HG03135 (cell line): Measurements from ENCODE around the gene TRMT2A.

Source experiments
- ATAC-seq: cut with Tn5 transposase; IDR thresholded peaks from one replicate; pipeline ENCODE4 v1.9.1; 2021; ENCODE audit warnings: mild to moderate bottlenecking, moderate library complexity; ENCODE audit not compliant: unreplicated experiment

The TRMT2A gene

DNA sequence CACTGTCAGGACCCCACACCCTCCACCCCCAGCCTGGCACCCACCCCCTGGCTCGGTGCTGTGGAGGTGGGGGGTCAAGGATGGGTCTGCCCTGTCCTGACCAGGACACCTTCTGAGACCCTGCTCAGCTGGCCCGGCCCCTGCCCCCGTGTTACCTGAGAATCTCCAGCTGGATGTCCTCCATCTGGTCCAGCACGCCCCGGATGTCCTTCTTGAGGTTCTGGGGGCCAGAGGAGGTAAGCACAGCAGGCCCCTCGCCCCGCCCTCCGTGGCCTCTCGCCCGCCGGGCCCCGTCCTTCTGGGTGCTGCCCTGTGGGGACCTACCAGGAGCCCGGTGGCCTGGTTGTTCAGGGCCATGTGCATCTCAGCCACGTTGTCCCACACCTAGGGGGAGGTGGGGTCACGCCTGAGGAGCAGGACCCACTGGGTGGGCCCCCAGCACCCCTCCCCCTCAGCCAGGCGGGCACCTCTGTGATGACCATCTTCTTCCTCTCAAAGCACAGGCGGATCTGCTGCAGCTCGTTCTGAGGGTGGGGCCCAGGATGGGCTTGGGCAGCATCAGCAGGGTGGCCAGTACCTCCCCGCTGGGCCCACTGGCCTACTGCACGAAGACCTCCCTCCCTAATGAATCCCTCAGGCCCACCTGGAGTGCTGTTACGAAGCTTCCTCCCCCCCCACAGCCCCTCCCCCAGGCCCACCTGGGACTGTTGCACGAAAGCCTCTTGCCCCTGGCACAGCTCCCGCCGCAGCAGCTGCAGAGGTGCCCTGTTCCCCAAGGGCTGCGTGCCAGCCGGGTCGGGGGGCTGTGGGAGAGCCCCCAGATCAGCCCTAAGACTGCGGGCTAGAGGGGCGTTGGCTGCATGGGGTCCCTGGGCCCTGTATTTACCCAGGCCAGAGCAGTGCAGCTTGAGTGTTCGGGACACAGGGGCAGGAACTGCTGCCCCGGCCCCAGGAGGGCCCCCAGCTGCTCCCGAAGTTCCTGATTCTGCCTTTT lies 32.5 kb upstream of the TRMT2A start:
- no peak for ATAC-seq

DNA sequence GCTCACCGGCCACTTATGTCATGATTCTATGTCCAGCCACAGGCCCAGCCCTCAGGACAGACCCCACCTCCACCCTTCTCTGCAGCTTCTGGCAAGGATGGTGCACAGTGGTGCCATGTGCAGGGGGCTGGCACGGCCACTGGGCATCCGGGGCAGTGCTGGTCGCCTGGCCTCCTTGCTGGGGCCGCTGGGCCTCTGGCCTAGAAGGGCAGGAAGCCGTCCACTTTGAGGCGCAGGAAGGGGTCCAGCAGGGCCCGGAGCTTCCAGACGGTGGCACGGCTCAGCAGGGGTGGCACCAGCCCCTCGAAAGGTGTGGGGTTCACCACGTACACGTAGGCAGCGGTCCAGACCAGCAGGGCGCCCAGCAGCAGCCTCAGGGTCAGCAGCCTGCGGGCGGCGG lies 31.4 kb upstream of the TRMT2A start:
- ATAC-seq: no peak

DNA sequence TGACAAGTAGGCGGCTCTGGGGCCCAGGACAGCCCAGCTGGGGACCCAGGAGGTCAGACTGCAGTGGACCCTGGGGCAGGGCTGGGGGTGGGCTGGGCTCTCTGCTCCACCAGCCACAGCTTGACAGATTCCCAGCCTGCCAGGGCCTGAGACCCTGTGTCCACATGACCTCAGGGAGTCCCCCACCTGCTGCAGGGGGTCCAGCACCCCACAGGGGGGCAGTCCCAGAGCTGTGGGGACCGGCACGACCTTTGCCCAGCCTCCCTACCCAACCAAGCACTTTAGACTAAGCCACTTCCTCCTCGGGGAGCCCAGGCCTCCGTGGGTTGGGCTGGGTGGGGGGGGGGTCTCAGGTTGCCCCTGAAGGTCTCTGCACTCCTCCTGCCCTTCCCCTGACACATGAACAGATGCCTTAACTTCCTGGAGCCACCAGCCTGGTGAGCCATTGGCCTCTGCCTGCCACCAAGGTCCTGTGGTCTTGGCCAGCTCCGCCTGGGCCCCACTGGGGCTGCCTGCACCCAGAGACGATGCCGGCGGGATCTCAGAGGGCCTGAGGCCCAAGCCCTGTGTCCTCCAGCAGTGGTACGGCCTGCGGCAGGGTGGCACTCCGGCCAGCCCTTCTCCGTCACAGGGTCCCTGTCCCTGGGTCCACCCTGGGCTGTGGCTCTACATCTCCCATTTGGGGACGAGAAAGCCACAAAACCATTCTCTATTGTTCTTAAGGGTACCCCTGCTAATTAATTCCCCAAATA lies 30.4 kb upstream of the TRMT2A start:
- no peak for ATAC-seq

DNA sequence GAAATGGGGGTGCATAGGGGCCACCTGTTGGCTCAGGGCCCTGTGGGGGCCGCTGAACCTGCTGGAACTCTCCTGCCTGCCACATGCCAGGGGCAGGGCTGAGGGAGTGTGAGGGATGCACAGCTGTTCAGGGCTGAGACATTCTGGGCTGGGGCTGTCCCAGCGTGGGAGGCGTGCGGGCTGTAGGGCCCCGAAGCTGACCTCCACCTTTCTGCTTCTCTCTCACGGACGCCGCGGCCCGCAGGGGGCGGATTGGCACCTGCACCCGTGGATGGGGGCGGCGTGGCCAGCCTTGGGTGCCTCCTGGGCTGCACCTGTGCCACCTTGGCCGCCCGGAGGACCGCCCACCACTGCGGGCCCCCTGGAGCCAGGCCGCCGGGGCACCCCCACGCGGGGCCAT lies 29.8 kb upstream of the TRMT2A start:
- no peak for ATAC-seq

DNA sequence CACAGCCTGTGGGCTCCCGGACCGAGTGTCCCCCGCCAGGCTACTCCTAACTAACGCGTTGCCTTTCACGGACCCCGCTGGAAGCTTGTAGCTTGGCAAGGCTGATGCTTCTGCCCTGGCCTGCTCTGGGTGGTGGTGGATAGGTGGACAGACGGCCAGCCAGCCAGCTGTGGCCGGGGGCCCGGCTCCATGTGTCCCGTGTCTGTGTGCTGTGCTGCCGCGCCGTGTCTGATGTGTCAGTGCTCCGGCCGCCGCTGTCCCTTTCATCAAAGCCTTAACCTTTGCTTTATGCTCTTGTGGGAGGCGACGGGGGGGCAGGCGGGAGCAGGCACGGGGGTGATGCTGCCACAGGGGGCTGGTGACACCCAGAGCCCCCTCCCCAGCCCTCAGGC lies 28.8 kb upstream of the TRMT2A start:
- ATAC-seq: no peak

DNA sequence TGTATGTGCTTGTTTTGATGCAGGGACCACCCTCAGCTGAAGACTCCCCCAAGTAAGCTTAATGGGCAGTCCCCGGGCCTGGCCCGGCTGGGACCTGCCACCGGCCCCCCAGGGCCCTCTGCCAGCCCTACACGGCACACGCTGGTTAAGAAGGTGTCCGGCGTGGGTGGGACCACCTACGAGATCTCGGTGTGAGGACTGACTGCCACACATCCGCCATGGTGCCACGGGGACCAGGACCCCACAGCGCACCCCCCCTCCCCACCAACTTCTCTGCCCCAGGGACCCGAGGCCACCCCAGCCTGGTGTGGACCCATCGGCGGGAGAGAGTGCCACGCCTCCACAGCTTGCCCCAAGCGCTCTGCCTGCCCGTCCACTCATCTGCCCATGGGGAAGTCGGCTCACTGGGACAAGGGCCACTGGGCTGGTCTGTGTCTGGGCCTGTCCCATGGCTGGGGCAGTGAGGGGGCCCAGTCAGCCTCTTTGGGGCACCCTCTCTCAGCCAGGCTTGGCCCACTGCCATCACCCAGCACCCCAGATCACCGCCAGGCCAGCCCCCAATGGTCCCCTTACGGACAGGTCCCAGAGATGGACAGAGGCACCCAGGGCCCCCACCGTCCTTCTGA lies 28.3 kb upstream of the TRMT2A start:
- no peak for ATAC-seq

DNA sequence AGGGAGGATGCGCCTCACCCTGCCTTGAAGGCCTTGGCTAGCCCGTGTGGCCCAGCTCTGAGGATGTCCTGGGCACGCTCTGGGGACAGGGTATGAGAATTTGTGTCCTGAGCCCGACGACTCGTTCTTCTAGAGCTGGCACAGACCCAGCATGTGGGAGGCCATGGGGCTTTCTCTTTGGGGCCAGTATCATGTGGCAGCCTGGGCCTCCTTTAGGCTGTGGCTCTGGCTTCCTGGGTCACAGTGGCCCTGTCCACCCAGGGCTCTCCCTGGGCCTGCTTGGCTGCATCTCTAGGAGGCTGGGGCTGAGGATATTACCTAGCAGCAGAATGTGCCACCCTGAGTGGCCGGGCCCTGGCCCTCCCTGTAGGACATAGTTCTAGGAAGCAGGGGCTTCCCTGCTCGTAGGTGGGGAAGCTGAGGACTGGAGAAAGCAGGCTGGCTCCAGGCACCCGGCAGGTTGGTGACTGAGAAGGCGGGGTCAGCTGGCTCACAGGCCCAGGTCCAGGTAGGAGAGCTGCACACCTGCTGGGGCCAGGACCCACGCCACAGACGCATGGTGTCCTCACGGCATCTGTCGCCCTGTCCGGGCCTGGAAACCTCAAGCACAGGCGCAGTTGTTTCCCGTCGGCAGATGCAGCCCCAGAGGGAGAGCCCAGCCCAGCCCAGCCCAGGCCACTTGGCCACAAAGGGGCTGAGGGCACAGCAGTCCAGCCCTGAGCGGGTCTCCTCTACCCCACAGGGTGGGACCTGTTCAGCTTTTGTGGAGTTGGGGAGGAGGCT lies 27.0 kb upstream of the TRMT2A start:
- ATAC-seq: no peak

DNA sequence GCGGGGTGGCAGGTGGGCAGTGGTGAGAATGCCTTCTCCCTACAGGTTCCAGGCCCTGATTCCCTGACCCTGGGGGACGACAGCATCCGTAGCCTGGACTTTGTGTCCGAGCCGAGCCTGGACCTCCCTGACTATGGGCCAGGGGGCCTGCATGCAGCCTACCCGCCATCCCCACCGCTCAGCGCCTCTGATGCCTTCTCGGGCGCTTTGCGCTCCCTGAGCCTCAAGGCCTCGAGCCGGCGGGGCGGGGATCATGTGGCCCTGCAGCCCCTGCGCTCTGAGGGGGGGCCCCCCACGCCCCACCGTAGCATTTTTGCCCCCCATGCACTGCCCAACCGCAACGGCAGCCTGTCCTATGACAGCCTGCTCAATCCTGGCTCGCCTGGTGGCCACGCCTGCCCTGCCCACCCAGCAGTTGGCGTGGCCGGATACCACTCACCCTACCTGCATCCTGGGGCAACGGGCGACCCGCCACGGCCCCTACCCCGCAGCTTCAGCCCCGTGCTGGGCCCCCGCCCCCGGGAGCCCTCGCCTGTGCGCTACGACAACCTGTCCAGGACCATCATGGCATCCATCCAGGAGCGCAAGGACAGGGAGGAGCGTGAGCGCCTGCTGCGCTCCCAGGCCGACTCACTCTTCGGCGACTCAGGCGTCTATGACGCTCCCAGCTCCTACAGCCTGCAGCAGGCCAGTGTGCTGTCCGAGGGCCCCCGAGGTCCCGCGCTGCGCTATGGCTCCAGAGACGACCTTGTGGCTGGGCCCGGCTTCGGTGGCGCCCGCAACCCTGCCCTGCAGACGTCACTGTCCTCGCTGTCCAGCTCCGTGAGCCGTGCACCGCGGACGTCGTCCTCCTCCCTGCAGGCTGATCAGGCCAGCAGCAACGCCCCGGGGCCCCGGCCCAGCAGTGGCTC lies 25.9 kb upstream of the TRMT2A start:
- ATAC-seq: no peak

- no peak for ATAC-seq
These were observed 24.4 kb upstream of the TRMT2A start for GRCh38 chr22:20141186-20142077.

- ATAC-seq: no peak
These were observed 23.5 kb upstream of the TRMT2A start for GRCh38 chr22:20140521-20140964.

- no peak for ATAC-seq
These were observed 23.1 kb upstream of the TRMT2A start for GRCh38 chr22:20140107-20140445.

DNA sequence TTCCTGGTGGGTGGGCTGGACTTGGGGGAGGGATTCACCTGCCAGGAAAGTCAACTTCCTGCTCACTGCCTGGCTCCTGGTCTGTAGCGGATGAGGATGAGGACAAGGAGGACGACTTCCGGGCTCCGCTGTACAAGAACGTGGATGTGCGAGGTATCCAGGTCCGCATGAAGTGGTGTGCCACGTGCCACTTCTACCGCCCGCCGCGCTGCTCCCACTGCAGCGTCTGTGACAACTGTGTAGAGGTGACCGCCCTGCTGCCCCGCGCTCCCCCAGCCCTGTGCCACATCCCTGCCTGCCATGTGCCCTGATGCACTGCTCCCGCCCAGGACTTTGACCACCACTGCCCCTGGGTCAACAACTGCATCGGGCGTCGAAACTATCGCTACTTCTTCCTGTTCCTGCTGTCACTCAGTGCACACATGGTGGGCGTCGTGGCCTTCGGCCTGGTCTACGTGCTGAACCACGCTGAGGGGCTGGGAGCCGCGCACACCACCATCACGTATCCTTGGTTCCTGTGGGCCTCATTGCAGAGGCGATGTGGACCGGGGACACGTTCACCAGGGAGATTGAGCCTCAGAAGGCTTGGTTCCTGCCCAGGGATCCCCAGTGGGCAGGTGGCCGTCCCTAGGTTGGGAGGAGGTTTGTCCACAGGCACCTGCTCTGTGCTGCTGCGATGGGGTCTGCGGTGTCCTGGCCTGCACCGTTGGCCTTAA lies 22.5 kb upstream of the TRMT2A start:
- no peak for ATAC-seq

- no peak for ATAC-seq
These were observed 21.8 kb upstream of the TRMT2A start for GRCh38 chr22:20138868-20139267.

DNA sequence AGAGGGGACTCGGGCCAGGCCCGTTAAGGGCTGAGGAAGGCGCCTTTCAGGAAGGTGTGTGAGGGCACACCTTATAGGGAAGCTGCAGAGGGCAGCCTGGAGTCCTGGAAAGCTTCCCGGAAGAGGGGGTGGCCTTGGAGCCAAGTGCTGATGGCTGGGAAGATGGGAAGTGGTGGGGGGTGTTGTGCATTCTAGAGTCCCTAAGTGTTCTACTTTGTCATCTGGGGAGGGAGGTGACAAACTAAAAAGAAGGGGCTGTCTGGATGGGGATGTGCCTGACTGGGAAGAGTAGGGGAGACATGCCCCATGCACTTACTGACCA lies 21.4 kb upstream of the TRMT2A start:
- no peak for ATAC-seq

- ATAC-seq: no peak
These were observed 20.8 kb upstream of the TRMT2A start for GRCh38 chr22:20137671-20138416.

GRCh38 chr22:20137113-20137512 lies 20.1 kb upstream of the TRMT2A start:
- ATAC-seq: no peak

GRCh38 chr22:20136603-20136873 lies 19.5 kb upstream of the TRMT2A start:
- no peak for ATAC-seq
